HepG2 (cell line): Measurements from ENCODE around the gene SFRP2.

Experiments
- KMT2B ChIP-seq: IDR thresholded peaks from 2 replicates; pipeline ENCODE4 v1.6.1; 2016; ENCODE audit warnings: missing genetic modification reagents, missing compliant biosample characterization
- NFE2L1 ChIP-seq: sonication (generic); formaldehyde crosslinking; IDR thresholded peaks from 2 replicates; pipeline ENCODE4 v1.4.0; 2020; ENCODE audit warnings: missing genetic modification reagents, mild to moderate bottlenecking, borderline replicate concordance
- POLR2AphosphoS5 ChIP-seq: IDR thresholded peaks from 2 replicates; pipeline ENCODE4 v1.6.1; 2012; ENCODE audit warnings: low read depth, low read length
- SP1 ChIP-seq, 2 experiments: fragments of 450-650 bp in 1 of 2; sonication (generic) in 1 of 2; formaldehyde crosslinking in 1 of 2; IDR thresholded peaks; 2 replicates each; pipeline versions ENCODE4 v1.4.0 to v1.6.1; 2016 to 2020; ENCODE audit warnings: missing genetic modification reagents in 1 of 2
- TP53 ChIP-seq: sonication (generic); formaldehyde crosslinking; conservative IDR thresholded peaks from 2 replicates; pipeline ENCODE4 v1.4.0; 2020; ENCODE audit warnings: missing genetic modification reagents

- TF ChIP-seq NFE2L1 (CRISPR knock-in tag): no peak
- TF ChIP-seq POLR2AphosphoS5: no peak
- no peak for TF ChIP-seq TP53
- no peak for TF ChIP-seq KMT2B (CRISPR knock-in tag)
- TF ChIP-seq SP1 (IDR thresholded peaks at IDR 0.05): no peak
- TF ChIP-seq SP1 (CRISPR knock-in tag; IDR thresholded peaks at IDR 0.05): no peak
These were observed 20.4 kb upstream of the SFRP2 start for GRCh38 chr4:153809307-153809706.
